ENCODE data around the gene PODN.

The PODN gene

GRCh38 chr1:53083636-53084588 is 21.9 kb downstream of the PODN start:
- TF ChIP-seq GATA3 (IDR thresholded peaks at IDR 0.05; ENCODE audit: low read depth, low read length) (no peak), GATA2 (IDR thresholded peaks at IDR 0.05; ENCODE audit: low read depth, low read length) (no peak)

- TF ChIP-seq GATA3 (IDR thresholded peaks at IDR 0.05; ENCODE audit: low read depth, low read length): no peak
- no peak for TF ChIP-seq GATA2 (IDR thresholded peaks at IDR 0.05; ENCODE audit: low read depth, low read length)
Measured at GRCh38 chr1:53084589-53084971, 22.6 kb downstream of the PODN start.

- no peak for TF ChIP-seq GATA3 (IDR thresholded peaks at IDR 0.05; ENCODE audit: low read depth, low read length)
- no peak for TF ChIP-seq GATA2 (IDR thresholded peaks at IDR 0.05; ENCODE audit: low read depth, low read length)
Measured at GRCh38 chr1:53085405-53085804, 23.4 kb downstream of the PODN start.

- no peak for TF ChIP-seq GATA2 (IDR thresholded peaks at IDR 0.05; ENCODE audit: low read depth, low read length)
- no peak for TF ChIP-seq GATA3 (IDR thresholded peaks at IDR 0.05; ENCODE audit: low read depth, low read length)
Measured at GRCh38 chr1:53086491-53087070, 24.6 kb downstream of the PODN start.

GRCh38 chr1:53087332-53088285 is 25.6 kb downstream of the PODN start:
- TF ChIP-seq GATA2 (IDR thresholded peaks at IDR 0.05; ENCODE audit: low read depth, low read length): no peak
- no peak for TF ChIP-seq GATA3 (IDR thresholded peaks at IDR 0.05; ENCODE audit: low read depth, low read length)

- TF ChIP-seq GATA3 (IDR thresholded peaks at IDR 0.05; ENCODE audit: low read depth, low read length) (no peak), GATA2 (IDR thresholded peaks at IDR 0.05; ENCODE audit: low read depth, low read length) (no peak)
Measured at GRCh38 chr1:53088616-53089300, 26.7 kb downstream of the PODN start.

- no peak for TF ChIP-seq GATA3 (IDR thresholded peaks at IDR 0.05; ENCODE audit: low read depth, low read length)
- TF ChIP-seq GATA2 (IDR thresholded peaks at IDR 0.05; ENCODE audit: low read depth, low read length): no peak
Measured at GRCh38 chr1:53089478-53090226, 27.6 kb downstream of the PODN start.

- TF ChIP-seq GATA2 (IDR thresholded peaks at IDR 0.05; ENCODE audit: low read depth, low read length) (no peak), GATA3 (IDR thresholded peaks at IDR 0.05; ENCODE audit: low read depth, low read length) (no peak)
Measured at GRCh38 chr1:53090227-53091147, 28.5 kb downstream of the PODN start.

- TF ChIP-seq GATA2 (IDR thresholded peaks at IDR 0.05; ENCODE audit: low read depth, low read length): no peak
- no peak for TF ChIP-seq GATA3 (IDR thresholded peaks at IDR 0.05; ENCODE audit: low read depth, low read length)
Measured at GRCh38 chr1:53091841-53092645, 30.0 kb downstream of the PODN start.

GRCh38 chr1:53092659-53093450 is 30.8 kb downstream of the PODN start:
- TF ChIP-seq GATA3 (IDR thresholded peaks at IDR 0.05; ENCODE audit: low read depth, low read length) (no peak), GATA2 (IDR thresholded peaks at IDR 0.05; ENCODE audit: low read depth, low read length) (no peak)

GRCh38 chr1:53093451-53093754 is 31.4 kb downstream of the PODN start:
- TF ChIP-seq GATA3 (IDR thresholded peaks at IDR 0.05; ENCODE audit: low read depth, low read length): no peak
- TF ChIP-seq GATA2 (IDR thresholded peaks at IDR 0.05; ENCODE audit: low read depth, low read length): no peak

Measured in SH-SY5Y (cell line).